Stimulated activated CD4-positive, alpha-beta T cell treated with anti-CD3 and anti-CD28 coated beads, Interleukin-1b, Interleukin-23, amount 100 ng/mL, for 24 hours (primary cell): ENCODE data around the gene LYRM2.
"Not testable (repeated sequence)": the region's sequence is repeated elsewhere in the genome, so short reads cannot be mapped to it uniquely, and the experiment has no call there.

Source experiments
- DNase-seq, 4 experiments: peaks; one replicate each; pipeline ENCODE4 v3.0.0-alpha.2; 2020; ENCODE audit warnings: low read depth in 4 of 4, low spot score in 1 of 4

Gene LYRM2

GRCh38 chr6:89649682-89650081 lies 11.1 kb upstream of the LYRM2 start:
- no peak for DNase-seq

- no peak for DNase-seq
Measured at GRCh38 chr6:89644864-89645263, 6.3 kb upstream of the LYRM2 start.

DNA sequence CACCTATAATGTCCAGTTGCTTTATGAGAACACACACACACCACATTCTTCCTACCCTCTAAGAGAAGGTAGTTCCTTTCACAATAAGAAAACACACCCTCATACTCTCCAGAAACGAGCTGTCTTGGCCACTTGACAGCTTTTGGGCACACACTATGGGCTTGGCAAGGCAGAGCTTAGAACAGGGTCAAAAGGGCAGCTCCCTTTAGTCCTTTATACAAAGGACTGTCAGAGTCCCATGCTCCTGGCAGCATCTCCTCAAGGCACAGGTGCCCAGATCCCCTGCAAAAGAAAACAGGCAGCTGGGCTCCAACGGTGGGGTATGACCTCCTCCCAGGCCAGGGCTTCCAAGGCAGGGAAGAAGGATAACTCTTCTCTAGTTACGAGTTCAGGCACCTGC lies 4.9 kb upstream of the LYRM2 start:
- no peak for DNase-seq

GRCh38 chr6:89642956-89643355 lies 4.4 kb upstream of the LYRM2 start:
- DNase-seq, result no peak

DNA sequence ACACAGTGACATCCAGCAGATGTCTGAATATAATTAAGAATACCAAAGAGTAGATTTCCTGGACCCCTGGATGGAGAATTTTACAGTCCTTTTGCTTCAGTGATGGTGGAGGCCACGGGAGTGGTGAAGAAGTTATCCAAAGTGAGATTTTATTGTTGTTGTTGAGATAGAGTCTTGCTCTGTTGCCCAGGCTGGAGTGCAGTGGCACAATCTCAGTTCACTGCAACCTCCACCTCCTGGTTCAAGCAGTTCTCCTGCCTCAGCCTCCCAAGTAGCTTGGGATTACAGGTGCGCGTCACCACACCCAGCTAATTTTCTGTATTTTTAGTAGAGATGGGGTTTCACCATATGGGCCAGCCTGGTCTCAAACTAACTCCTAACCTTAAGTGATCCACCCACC lies 3.0 kb upstream of the LYRM2 start:
- DNase-seq, result not testable (repeated sequence)

- no peak for DNase-seq
Measured at GRCh38 chr6:89640804-89641203, 2.3 kb upstream of the LYRM2 start.

- no peak for DNase-seq
Measured at GRCh38 chr6:89637960-89638319, 607 bp downstream of the LYRM2 start.

- not testable (repeated sequence) for DNase-seq
Measured at GRCh38 chr6:89636412-89636811, 2.1 kb downstream of the LYRM2 start.

- no peak for DNase-seq
Measured at GRCh38 chr6:89630488-89630887, 8.1 kb downstream of the LYRM2 start.

GRCh38 chr6:89623749-89624148 lies 14.8 kb downstream of the LYRM2 start:
- DNase-seq, result no peak

DNA sequence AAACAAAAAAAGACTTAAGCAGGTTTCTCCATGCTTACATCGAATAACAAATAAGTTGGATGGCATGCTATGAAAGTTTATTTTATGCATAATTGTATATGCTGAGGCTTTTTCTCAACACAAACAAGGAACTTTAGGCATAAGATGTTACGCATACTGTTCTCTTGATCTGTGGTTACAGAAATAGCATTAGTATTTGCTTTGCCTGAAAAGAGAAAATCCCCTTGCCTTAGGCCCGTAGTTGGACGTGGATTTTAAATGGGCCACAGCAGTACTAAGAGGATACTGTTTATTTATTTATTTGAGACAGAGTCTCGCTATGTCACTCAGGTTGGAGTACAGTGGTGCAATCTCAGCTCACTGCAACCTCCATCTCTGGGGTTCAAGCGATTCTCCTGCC lies 19.0 kb downstream of the LYRM2 start:
- DNase-seq, result no peak

DNA sequence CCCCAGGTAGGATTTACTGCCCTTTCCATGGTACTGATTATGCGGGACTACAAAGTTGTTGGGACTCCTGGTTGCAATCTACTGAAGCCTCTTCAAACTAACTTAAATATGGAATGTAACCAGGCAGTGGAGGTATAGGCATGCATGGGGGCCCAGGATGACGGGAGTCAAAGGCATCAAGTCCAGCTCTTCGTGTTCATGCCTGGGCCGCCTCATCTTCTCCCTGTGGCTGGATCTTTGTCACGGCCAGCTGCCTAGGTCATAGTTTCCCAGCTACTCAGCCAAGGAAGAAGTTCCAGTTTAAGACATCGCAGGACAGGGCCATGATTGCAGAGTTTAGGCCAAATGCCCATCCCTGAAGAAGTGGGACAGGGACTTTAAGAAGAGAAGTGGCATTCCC lies 20.5 kb downstream of the LYRM2 start:
- DNase-seq, result no peak

DNA sequence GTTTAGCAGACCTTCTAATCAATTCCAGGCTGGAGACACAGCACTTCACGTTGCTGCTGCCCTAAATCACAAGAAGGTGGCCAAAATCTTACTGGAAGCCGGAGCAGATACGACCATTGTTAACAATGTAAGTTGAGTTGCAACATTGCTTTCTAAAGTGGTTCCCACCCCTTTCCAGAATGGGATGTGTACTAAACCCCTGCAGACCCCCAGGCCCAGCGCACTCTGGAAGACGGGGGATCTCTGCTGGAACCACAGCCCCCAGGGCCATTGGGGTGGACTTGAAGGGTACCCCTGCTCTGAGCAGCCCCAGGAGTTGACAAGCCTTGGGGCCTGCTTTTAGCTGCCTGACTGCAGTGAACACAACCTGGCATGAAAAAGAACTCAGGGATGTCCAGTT lies 22.0 kb downstream of the LYRM2 start:
- no peak for DNase-seq

GRCh38 chr6:89615882-89616281 lies 22.7 kb downstream of the LYRM2 start:
- no peak for DNase-seq

DNA sequence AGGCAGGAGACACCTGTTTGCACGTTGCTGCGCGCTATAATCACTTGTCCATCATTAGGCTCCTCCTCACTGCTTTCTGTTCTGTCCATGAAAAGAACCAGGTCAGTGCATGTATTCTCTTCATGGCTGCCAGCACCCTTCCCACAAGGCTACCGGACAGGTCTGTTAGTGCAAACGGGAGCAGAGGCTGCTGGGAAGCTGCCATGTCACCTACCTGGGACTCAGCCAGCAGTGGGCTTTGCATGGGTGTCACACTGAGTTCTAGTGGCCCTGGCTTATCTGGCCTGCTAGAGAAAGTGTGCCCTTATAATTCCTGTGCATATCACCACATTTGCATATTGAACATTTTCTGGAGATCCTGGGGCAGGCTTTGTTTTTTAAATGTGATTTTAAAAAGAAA lies 24.8 kb downstream of the LYRM2 start:
- no peak for DNase-seq

GRCh38 chr6:89612121-89612520 lies 26.4 kb downstream of the LYRM2 start:
- DNase-seq, result no peak

DNA sequence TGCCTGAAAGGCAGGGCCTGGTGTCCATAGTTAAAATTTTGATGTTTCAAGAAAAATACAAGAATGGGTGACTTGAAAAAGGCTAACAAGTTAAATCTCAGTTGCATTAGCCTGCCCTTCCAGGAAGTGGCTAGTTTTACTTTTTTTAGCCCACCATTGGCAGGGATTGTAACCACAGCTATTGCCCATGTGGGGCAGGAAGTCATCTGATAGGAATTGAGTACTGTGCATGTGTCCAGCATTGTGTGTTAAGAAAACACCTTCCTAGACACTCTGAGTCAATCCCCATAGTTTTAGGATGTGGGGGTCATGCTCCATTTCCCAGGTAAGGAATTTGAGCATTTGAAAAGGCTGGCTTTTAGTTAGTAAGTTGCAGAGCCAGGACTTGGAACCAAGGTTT lies 26.9 kb downstream of the LYRM2 start:
- no peak for DNase-seq

- DNase-seq, result peak; percentile 63 to 72 (median 68)
Measured at GRCh38 chr6:89610149-89610642, 28.4 kb downstream of the LYRM2 start.

- DNase-seq, result no peak
Measured at GRCh38 chr6:89605861-89606260, 32.7 kb downstream of the LYRM2 start.

- no peak for DNase-seq
Measured at GRCh38 chr6:89604653-89605052, 33.9 kb downstream of the LYRM2 start.

DNA sequence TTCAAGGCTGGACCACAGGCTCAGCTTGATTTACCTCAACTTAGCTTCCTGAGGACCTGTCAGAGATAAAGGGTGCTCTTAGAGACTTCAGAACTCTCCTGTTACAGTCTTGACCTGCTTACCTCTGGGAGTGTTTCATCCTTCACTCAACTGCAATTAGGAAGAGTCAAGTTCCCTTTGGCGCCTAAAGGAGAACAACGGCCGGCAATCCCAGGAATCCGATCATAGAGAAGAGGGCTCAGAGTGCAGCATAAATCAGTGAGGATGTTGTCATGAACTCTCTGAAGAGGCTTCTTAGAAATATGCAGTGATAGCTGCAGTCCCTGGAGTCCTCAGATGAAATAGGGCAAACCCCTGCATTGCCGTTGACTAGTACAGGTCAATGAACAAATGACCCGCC lies 36.4 kb downstream of the LYRM2 start:
- DNase-seq, result no peak

DNA sequence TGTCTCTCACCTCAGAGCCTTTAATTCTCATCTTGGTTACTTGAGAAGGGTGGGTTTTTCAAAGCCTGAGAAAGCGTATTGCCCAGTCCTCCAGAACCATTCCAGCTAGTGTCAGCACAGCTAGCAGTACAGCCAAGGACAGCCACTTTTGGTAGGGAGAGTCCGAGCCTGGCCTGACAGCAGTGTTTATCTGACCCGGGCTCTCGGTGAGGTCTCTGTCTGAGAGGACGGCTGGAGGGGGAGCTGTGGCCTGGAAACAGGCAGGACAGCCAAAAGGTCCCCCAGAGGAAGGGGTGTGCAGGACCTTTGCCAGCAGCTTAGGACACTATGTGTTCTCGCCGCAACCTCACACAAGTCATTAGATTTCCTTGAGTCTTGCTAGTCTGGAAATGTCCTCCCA lies 38.8 kb downstream of the LYRM2 start:
- DNase-seq, result no peak

DNA sequence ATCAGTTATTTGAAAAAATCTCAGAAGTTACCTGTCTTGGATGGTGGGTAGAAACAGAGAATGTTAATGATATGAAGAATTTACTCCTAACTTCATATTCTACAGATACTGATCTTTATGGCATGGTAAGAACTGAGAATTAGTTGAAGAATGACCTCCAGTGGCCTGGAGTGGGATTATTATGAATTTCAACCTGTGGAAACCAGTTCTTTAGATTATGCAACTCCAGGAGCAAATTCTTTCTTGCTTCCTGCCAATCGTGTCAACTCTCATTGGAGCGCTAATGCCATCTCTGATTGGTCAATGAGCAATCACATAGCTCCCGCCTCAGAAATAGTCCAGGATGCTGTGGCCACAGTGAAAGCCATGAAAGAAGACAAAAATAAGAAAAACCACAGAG lies 40.6 kb downstream of the LYRM2 start:
- no peak for DNase-seq

GRCh38 chr6:89597372-89597771 lies 41.2 kb downstream of the LYRM2 start:
- DNase-seq, result no peak
